IPS DF 19.7 (cell line): ENCODE data around the gene GMDS.

Experiments used
- DNase-seq: peaks from one replicate; pipeline ENCODE4 v3.0.0-alpha.2; 2013; ENCODE audit warnings: low read depth, low spot score

The GMDS gene

DNA sequence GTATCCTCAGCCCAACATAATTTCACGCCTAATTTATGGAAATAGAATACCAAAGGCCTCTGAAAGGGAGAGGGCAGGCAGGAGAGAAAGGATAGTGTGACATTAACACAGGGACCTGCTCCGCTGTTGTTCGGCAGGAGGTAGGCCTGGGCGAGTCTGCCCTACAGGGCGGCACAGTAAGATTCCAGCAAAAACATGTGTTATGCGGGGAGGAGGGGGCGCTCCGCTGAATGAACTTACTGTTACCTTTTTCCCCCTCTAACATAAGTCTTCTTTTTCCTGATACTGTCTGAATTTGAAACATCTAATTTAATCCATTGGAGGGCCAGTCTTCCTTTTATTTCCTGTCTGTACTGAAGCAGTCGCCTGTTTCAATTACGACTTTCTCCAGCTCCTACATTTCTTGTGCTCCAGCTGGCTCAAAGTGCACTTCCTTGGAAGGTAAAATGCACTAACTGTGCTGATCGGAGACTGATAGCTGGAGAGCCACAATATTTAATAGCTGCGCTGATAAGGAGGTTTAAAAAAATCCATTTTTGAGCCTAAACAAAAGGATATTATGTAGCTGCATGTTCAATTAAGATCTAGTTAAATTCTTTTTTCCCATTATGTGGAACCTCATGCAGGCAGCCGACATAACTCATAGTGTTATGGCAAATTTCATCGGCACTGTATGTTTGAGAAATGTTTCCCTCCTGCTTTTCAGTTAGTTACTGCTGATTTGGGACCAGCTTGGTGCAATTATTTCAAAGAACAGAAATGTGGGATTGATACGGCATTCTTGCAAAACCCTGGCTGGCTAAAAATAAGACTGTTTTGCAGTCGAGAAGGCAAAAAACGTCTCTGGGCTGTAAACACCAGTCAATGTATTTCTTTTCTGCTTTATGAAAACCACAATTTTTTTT is 442.7 kb downstream of the GMDS start:
- no peak for DNase-seq

GRCh38 chr6:1801401-1801800 is 444.0 kb downstream of the GMDS start:
- no peak for DNase-seq

DNA sequence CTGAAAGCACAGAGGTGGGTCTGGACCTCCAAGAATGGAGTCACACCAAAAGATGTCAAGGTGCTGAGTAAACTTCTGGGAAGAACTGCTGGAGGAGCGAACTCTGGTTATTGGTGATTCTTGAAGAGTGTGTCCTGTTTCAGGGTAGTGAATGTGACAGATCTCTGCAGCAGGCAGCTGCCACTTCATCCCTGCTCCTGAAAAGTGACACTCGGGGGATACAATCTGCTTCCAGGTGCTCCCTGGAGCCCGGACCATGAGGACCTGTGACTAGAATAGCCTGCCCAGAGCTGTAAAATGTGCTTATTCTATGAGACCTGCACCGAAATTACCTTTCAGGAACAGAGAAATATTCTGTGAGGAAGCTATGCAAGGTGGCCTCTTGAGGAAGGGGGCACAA is 444.6 kb downstream of the GMDS start:
- DNase-seq, result no peak

DNA sequence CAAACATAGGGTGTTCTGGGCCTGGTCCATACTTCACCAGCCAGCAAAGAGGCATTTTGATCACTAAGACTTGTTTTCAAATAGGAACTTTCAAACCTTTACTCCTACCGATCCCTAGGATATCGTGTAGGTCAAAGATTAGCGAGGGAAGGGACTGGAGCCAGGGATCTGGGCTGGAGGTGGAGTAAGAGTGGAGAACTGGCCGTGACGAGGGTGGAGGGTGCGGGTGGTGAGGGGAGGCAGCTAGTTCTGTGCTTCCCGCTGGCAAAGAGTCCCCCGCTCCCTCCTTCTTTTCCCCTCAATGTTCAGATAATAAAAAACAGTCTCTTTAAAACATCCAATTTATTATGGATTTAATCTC is 446.5 kb downstream of the GMDS start:
- DNase-seq, result no peak

DNA sequence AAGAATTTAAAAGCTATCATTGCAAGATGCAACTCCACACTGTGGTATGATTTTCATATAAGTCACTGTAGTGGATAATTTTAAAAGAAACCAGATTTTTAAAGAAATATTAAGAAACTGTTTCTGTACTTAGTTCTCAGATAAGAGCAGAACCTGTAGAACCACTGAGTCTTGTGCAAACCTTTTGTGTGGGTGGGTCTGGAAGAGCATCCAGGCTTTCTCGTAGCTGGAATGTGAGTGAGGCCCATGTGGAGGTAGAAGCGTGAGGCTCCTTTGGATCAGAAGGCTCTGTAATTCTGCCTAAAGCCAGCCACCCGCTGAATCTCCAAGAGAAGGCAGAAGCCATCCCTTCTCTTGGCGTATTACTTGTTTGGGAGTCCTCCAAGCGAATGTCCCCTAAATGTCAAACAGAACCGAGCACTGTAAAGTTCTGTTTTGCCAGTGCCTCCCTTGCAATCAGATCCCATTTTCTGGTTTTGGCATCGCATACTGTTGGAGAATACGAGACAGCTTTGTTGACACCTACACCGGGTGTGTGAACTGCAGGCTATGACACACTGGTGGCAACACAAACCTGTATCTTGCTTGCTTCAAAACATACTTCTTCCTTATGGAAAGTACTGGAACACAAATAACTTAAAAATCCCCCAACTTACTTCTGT is 447.0 kb downstream of the GMDS start:
- DNase-seq, result no peak

- no peak for DNase-seq
These were observed 447.6 kb downstream of the GMDS start for GRCh38 chr6:1797801-1798200.

GRCh38 chr6:1796706-1797529 is 448.5 kb downstream of the GMDS start:
- no peak for DNase-seq

DNA sequence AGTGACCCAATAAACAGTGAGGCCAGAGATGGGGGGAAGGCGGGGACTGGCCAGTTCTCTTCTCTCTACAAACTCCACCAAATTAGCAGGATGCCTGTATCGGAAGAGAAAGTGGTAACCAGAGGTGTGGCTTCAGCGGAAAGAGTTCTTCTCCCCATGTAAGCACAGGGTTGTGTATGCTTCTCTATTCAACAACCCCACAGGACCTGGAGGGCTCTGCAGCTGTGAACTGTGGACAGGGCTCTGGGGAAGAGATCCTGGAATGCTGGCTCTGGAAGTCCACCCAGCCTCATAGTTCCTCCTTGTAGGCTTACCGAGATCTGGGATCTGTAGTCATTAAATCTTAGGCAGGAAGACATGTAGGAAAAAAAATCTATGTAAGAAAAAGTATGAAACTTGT is 449.5 kb downstream of the GMDS start:
- no peak for DNase-seq

DNA sequence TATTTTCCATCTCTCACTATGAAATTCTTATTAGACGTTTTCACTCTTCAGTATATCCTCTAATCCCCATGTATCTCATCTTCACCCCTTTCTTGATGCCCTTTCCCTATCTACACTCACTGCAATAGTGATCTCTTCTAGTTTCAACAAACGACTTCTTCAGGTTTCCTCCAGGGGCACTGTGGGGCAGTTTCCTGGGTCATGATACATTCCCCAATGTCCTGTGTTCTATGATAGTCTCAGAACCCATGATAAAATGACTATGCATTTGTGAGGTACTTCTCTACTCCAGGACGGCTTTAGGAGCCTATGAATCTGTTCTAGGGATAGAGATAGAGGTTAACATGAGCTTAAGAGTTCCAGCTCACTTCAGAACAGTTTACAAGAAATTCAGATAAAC is 452.4 kb downstream of the GMDS start:
- DNase-seq, result no peak

- no peak for DNase-seq
These were observed 454.7 kb downstream of the GMDS start for GRCh38 chr6:1790684-1791083.

- DNase-seq, result no peak
These were observed 456.3 kb downstream of the GMDS start for GRCh38 chr6:1789092-1789491.

DNA sequence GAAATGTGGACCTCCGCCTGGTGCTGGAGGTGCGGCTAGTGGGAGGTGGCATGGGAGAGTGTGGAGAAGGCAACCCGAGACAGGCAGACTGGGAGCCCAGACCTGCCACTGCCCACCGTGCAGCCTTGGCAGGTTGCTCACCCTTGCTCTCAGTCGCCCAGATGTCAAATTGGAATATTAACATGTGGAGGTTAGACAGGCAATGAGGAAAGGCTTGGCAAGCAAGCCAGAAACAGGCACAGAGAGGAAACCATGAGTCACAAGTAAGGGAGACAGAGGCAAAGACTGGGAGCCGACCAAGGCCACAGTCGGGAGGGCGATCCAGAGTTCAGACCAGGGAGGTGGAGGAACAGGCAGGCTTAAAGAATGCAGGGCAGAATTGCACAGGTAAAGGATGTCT is 457.5 kb downstream of the GMDS start:
- no peak for DNase-seq

GRCh38 chr6:1786455-1787453 is 458.7 kb downstream of the GMDS start:
- DNase-seq, result no peak

- DNase-seq, result no peak
These were observed 461.0 kb downstream of the GMDS start for GRCh38 chr6:1784422-1784884.

DNA sequence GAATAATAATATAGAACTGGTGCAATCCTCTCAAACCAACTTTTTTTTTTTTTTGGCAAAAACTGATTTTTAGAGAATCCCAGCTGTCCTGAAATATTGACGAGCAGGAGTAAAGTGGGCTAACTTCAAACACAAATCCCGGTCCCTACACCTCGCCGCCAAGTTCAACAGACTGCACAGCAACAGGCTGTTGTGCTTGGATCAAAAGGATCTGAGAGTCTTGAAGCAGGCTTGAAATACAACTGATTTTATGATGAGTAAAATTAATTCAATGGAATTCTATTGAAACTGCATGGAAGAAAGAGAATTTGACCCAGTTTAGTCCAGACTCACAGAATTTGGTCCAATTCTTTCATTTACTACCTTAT is 463.6 kb downstream of the GMDS start:
- no peak for DNase-seq

DNA sequence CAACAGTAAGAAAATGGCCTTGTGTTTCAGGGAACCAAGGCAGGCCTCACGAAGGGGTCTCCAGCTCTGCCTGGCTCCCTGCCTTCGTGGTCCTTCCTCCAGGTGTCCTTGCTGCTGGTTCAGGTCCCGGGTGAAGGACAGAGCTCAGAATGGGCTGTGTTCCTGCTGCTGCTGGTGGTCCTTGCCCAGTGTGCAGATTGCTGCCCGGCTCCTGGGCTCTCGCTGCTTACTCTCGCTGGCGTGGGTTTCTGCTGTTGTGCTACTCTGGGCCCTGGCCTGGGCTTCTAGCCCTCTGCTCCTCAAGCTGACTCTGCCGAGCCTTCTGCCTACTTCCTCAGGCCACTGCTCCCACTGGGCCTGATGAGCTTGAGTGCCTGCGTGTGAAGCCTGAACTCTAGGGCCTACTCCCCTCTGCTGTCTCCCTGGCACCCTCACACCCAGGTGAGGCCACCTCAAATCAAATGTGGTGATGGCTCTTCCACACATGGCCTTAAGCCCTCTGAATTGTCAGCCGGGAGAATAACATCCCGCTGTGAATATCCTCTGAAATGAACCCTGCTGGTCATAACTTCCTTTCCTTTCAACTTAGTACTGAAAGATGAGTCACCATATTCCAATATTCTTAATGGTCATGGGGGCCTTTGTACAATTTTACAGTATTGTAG is 464.1 kb downstream of the GMDS start:
- DNase-seq, result no peak

- DNase-seq, result no peak
These were observed 465.0 kb downstream of the GMDS start for GRCh38 chr6:1780251-1780867.

GRCh38 chr6:1778686-1779235 is 466.6 kb downstream of the GMDS start:
- DNase-seq, result no peak

- DNase-seq, result no peak
These were observed 467.3 kb downstream of the GMDS start for GRCh38 chr6:1777921-1778685.
